HG02885 (cell line): Measurements from ENCODE around the gene FSTL4.
"Not testable (repeated sequence)": the region's sequence is repeated elsewhere in the genome, so short reads cannot be mapped to it uniquely, and the experiment has no call there.

Experiments used
- ATAC-seq: cut with Tn5 transposase; IDR thresholded peaks from one replicate; pipeline ENCODE4 v1.9.1; 2021; ENCODE audit warnings: mild to moderate bottlenecking; ENCODE audit not compliant: unreplicated experiment, poor library complexity

FSTL4 gene

DNA sequence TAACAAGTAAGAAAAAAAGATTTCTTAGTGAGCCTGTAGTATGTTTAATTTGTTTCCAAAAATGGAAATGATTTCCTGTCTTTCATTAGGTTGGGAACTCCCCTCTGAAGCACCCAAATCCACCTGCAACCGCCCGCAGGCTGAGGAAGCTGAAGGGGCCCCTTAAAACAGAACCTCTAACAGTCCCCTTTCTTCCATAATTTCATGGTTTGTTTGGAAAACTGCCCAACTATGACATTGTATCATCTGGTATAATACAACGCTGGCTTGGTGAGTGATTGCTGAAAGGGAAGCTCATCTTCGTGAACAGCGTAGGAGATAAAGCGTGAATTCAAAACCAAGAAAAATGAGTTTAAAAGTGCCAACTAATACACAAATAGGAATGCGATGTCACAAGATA lies 215.5 kb downstream of the FSTL4 start:
- no peak for ATAC-seq

DNA sequence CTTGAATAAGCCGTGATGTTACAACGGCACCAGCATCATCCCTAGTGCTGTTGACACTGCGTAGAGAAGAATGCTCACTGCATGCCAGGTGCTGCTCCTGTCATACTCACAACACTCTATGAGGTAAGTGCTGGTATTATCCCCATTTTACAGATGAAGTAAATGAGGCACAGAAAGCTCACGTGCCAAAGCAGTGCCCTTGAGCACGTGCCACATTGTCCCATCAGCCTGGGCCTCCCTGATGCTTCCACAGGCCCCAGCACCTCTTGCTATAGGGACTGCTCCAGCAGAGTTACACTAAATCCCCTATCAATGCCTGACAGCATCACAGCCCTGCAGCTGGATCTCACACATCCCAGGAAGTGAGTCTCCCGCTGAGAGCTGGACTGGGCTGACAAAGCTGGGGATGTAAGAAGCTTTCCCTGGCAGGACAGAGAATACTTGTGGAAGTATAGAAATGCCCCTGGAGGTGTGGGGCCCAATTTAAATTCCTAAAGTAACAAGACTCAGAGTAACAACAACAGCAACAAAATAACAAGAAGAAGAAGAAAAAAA lies 216.1 kb downstream of the FSTL4 start:
- no peak for ATAC-seq

DNA sequence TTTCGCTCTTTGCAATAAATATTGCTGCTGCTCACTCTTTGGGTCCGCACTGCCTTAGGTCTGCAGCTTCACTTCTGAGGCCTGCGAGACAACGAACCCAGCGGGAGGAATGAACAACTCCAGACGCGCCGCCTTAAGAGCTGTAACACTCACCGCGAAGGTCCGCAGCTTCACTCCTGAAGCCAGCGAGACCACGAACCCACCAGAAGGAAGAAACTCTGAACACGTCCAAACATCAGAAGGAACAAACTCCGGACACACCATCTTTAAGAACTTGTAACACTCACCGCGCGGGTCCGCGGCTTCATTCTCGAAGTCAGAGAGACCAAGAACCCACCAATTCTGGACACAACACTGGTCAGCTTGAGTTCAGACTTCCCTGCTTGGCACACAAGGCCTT lies 217.1 kb downstream of the FSTL4 start:
- ATAC-seq: not testable (repeated sequence)

DNA sequence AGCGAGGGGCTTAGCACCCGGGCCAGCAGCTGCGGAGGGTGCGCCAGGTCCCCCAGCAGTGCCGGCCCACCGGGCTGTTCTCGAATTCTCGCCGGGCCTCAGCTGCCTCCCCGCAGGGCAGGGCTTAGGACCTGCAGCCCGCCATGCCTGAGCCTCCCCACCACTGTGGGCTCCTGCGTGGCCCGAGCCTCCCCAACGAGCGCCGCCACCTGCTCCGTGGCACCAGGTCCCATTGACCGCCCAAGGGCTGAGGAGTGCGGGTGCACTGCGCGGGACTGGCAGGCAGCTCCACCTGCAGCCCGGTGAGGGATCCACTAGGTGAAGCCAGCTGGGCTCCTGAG lies 217.9 kb downstream of the FSTL4 start:
- ATAC-seq: not testable (repeated sequence)

DNA sequence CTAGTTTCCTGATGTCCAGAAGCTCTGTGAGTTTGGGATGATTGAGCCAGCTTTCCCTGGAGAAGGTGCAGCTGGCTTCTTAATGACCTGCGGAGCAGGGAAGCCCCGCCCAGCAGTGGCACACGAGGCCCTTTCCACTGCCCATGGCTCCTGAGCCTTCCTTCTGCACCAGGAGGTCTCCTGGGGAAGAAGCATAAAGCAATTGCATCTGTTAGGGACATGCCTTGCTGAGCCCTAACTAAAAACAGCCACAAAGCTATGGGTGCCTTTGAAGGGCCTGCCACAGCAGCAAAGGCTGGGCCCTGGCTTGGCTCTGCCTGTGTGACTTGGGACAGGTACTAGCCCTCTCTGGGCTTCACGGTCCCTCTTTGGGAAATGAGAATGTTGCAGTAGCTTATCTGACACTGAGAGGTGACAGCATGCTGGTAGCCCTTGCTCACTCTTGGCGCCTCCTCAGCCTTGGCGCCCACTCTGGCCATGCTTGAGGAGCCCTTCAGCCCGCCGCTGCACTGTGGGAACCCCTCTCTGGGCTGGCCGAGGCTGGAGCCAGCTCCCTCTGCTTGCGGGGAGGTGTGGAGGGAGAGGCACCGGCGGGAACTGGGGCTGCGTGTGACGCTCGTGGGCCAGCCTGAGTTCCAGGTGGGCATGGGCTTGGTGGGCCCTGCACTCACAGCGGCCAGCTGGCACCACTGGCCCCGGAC lies 218.4 kb downstream of the FSTL4 start:
- ATAC-seq: no peak

DNA sequence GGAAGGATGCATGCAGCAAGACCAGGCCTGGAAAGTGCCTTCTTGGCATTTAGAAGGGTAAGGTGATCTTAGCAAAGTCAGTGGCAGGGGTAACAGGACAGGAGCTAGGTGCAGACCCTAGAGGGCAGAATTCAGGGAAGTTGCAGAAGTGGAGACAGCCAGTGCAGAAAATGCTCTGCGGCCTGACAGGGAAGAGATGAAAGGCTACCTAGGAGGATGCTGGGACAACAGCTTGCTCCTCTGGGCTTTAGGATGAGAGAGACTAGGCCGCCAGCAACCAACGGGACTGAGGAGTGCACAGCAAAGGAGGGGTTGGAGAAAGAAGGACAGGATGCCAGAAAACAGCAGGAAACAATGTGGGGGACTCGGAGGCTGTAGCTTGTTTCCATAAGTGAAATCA lies 219.9 kb downstream of the FSTL4 start:
- ATAC-seq: no peak

DNA sequence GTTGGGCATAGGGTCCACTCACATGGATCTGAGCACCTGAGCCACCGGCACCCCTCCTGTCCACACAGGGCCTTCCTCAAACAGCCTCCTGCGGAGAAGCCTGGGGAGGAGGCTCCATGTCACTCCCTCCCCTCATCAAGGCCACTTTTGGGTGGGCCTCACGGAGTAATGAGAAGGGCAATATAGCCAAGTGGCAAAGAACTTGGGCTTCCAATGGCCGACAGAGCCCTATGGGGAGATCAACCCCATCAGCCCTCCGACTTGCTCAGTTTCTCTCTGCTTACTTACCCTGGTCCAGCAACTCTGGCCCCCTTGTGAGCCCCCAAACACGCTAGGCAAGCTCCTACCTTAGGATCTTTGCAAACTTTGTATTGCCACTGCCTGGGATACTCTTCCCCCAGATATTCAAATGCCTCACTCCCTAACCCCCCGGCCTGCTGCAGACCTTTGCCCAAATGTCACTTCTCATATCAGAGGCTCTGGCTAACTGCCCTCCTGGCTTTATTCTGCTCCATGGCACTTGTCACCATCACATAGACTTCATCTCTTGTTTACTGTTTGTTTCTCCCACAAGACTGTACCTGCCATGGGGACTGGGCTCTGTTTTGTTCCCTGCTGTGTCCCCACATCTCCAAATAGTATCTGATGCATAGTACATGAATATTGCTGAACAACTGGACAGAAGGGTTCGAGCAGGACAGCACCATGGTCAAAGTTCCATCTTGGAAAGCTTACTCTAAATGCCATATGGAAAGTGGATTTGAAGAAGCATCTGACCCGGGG lies 220.8 kb downstream of the FSTL4 start:
- ATAC-seq: no peak

DNA sequence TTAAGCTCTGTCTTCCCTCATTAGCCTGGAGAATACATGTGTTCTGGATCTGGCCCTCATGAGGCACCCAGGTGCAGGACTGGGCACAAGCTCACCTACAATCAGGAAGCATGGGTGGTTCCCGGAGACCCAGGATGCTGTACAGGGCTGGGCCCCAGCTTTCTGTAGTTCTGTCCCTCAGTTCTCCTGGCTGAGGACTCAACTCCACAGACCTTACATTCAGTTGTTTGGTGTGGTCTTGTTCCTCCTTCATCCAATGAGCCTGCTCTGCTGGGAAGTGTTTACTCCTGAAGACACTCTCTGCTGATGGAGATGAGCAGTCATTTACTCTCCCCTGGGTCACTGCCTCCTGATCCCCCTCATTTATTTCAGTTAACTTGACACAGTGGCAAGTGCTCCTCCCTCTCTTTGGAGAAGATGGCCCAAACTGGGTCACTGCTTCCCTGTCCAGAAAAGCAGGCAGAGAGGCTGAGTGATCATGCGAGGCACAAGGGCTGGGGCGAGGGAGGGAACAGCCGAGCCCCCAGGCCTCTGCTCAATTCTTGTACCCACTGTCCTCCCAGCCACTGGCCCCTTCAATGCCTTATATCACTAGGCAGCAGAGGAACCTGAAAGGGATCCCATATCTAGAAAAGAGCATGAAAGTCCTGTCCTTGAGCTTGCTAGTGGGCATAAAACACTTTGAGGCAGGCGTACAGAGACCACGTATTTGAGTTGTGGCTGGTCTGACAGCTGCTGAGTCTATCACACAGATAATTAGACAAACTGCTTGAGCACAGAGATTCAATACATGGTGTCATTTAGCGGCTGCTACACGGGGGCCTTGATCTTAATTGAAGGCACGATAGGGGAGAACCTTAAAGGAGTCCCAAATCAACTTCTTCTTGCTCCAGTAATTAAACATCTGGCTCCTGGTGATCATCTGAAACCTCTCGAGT lies 221.7 kb downstream of the FSTL4 start:
- no peak for ATAC-seq

DNA sequence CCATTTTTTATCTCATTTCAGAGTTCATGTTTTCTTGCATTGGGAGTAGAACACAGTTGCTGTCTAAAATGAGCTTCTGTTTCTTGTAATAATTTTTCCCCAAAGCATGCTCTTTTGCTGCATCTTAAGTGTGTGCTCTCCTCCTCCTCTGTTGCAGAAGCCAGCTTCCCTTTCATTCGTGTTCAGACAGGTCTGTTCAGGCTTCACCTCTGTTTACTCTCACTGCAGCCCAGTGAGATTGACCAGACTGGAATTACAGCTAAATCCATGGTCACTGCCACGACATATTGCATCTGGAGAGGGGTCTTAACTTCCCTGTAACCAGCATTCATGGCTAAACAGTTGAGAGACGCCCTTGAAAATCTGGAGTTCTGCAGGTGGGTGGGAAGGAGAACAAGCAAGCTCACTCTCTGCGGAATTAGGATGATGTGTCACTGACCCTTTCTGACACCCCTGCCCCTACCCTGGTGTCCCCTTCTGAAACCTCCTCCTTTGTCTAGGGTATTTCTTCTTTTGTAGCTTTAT lies 223.2 kb downstream of the FSTL4 start:
- no peak for ATAC-seq

DNA sequence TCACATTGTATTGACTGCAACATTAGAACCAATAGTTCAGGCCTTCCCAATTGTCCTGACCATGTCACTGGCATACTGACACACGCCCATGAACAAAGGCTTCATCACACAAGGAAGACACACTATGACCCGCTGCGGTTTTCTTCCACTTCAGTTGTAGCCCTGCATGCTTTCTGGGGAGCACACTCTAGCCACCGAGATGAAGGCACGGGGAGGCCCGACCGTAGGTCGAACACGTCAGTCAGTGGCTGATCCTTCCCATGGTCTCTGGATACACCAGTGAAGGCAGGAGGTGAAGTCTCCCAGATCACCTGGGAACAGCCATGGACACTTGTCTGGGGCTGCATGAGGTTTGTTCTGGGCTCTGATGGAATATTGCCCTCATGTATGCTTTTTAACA lies 224.7 kb downstream of the FSTL4 start:
- ATAC-seq: no peak

DNA sequence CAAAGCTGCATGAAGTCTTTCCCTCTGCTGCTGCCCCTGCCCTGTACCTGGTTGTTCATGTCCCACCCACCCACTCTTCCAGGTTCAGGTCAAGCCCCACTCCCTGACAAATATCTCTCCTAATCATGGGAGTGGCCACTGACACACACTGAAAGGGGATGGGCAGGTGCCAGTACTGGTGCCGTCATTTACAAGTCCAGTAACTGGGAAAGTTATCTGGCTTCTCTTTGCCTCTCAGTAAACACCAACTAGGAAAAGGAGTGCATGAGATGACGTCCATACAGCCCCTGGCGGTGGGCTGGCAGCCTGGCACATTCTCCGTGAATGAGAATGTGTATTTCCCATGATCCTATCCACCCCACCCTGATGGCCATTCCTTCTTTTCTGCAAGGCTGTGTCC lies 225.2 kb downstream of the FSTL4 start:
- no peak for ATAC-seq

DNA sequence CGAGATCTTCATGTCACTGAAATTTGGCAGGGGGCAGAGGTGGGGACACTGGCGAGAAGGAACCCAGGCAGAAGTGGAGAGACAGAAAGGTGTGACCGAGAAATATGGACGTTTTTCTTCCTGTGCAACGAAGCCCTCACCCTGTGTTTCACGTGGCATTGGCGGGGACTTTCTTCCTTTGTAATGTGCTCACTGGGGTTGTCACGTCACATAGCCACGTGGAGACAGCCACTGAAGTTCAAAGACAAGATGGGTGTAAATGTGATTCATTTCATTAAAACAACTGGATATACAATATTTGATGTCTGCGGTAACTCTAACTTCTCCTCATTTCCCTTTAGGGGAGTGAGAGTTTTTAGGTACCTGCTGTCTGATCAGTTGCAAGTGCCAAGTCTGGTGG lies 225.7 kb downstream of the FSTL4 start:
- ATAC-seq: no peak

DNA sequence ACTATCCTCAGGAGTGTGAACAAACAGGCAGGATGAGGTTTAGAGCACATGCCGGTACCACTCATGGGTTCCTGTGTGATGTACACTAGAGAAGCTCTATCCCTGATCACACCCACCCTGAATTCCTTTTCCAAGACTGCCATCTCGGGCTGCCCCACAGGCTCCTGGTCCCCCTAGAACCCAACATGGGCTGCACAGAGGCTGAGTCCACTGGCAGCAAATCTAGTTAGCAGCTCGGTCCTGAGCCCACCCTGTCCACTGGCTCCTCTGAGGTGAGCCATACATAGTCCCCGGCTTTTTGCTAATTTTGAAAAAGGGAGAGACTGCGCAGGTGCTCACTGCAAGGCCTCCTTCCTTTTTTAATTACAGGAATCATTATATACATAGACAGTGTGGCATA lies 227.0 kb downstream of the FSTL4 start:
- no peak for ATAC-seq

DNA sequence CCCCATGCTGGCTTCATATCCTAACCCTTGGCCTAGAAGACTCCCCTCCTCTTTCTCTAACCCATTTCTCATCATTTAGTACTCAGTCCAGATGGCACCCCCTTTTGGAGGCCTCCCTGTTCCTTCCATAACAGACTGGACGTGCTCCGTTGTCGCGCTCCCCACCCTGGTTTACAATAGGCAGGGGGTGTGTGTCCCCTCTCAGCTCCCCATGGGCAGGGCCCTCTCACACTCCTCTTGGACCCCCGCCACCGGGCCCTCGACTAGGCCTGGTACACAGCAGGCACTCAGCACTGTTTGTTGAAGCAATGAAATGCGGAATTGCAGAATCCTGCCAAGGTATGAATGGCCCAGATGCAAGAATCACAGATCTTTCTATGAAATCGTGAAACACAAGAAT lies 227.4 kb downstream of the FSTL4 start:
- no peak for ATAC-seq

DNA sequence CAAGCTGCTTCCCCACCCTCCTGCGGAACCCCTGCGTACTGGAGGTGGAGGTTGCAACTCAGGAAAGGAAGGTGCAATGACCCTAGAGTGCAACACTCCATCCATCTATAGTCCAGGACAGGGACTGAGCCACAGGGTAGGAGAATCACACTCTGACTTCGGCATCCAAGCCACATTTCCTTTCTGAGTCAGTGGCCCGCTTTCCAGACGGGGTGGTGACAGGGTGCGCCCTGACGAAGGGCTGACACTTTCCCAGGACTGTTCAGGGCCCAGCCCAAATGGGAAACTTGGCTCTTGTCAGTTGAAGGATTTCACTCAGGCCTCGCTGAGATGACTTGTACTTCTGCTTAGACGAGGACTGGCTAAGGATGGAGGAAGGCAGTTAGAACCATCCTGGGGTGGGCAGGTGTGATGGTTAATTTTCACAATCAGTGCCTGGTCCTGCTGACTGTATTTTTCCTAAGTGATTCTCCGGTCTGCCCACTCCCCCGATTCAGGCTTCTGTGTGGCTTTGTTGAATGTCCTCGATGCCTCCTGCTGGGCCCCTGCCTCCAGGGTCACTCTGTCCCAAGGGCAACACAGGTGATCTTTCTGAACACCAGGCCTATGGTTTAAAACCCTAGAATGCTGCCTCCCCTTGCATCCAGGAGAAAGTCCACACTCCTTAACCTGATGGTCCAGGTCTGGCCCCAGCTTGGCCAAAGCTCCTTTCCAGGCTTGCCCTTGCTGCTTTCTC lies 228.1 kb downstream of the FSTL4 start:
- no peak for ATAC-seq

DNA sequence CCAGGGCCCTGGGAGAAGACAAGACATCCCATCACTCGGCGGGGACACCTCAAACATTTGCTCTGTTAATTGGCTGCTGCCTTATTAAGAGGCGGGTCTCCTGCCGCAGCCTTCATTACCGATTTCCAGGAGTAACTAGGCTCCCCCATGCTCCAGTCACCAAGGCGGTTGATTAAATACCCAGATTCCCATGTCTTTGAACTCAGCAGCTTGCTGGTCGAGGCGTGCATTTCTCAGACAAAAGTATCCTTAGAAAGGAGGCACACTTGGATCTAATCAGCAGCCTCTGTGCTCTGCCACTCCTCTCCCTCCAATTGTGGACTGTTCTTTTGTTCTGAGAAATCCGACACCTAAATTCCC lies 228.8 kb downstream of the FSTL4 start:
- no peak for ATAC-seq

DNA sequence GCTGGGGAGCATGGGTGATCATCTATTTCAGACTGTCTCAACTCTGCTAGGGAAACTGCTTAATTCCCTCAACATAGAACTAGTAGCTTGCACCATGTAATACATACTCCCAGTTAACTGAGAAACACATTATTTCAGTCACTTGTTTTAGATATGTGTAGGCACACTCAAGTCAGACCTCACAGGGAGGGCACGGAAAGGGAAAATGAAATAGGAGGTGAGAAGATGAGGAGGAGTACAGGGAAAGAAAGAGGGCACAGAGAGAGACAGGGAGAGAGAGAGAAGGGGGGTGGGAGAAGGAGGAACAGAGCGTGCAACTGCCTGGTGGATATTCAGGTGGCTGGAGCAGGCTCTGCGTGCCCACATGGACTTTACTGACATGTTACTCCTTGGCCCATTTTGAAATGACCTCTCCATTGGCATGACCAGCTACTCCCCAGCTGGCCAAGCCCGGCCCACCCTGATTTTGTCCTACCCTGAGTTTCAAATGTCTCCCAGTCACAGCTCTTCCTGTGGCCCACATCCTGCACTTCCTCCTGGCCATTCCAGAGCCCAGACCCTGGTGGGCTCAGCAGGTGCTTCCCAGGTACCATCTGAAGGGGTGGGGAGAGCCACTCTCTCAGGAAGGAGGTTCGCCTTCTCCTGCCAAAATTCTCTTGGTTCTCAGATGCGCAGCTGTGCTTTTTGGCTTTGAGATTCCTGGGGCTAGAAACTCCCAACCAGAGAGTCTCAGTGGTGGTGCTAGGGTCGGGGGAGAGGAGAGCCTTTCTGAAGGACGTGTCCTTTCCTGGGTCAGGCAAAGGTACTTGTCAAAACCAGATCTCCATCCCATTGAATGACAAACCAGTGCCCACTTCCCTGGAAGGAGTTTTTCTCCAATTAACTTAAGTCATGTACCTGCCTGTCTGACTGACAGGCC lies 229.4 kb downstream of the FSTL4 start:
- no peak for ATAC-seq

DNA sequence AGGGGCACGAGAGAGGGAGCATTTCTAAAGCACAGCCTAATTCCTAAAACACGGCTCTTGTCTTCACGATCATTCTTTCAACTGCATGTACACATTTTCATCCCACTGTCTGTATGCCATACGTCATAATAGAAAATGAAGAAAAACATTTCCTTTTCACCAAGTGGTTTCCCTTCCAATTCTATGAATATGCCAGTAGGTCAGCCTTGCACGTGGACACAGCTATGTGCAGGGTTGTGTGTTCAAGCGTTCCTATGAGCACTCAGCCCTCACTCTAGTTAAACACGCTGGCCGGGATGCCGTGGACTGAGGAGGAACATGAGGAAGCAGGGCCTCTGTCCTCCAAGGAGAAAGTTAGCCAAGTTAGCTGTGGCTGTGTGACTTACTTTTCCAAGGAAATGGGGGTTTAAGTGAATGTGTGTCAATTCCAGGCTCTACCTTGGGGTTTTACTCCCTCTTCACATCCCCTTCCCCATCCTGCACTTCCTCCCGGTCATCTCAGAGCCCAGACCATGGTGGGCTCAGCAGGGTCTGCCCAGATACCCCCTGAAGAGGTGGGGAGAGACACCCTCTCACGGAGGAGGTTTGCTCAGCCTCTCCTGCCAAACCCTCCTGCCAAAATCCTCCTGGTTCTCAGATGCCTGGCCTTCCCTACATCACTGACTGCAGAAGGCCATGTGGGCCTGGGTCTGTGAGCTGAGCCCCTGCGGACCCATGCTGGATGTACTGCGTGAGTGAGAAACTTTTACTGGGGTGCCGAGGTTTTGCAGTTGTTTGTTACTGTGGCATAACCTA lies 230.6 kb downstream of the FSTL4 start:
- no peak for ATAC-seq
